Medulla oblongata (tissue), 1 donor: ENCODE data around the gene CEP104.
A peak's percentile ranks its signal among the peaks of the same experiment; 100 is the strongest.

Source experiments
- DNase-seq: peaks from one replicate; pipeline ENCODE4 v3.0.0-alpha.2; 2015; ENCODE audit errors: extremely low spot score

Gene CEP104

DNA sequence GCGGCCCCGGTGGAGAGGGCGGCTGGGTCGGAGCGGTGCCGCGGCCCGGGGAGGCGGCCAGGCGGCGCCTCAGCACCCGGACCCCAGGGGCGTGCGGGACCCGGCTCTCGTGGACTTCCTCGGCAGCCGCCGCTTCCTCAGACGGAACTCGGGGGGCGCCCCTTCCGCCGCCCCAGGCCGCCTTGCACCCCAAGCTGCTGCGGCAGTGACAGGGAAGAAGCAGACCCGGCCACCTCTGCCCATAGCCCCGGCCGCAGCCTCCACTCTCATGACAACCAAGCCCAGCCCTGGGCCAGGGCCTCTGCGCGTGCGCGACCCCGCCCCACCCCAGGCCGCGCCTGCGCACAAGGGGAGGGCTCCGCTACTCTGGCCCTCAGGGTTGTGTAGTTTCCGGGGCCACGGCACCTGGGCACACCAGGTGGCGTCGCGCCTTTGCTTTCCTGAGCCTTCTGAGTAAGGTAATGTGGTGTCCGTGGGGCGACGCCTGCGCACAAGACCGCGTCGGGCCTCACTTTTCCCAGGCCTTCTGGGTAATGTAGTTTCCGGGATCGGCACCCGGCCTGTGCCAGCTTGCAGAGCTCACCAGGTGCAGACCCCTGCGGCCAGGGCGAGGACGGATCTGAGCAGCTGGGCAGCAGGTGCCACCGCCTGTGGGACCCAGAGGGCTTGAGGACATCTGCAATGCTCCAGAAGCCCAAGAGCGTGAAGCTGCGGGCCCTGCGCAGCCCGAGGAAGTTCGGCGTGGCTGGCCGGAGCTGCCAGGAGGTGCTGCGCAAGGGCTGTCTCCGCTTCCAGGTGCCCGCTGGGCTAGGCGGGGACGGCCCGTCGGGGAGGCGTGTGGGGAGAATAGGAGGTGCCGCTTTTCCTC lies at the start of gene CEP104, which contains the start of gene DFFB:
CEP104 (minus strand) TSS at position 289 of the 868 bp plus-strand sequence. CDS start 4,804 bp downstream, outside the sequence.
DFFB (plus strand) TSS at position 554 of the 868 bp plus-strand sequence; CDS start at position 682, 128 bp downstream.
- peak; percentile 91 for DNase-seq

DNA sequence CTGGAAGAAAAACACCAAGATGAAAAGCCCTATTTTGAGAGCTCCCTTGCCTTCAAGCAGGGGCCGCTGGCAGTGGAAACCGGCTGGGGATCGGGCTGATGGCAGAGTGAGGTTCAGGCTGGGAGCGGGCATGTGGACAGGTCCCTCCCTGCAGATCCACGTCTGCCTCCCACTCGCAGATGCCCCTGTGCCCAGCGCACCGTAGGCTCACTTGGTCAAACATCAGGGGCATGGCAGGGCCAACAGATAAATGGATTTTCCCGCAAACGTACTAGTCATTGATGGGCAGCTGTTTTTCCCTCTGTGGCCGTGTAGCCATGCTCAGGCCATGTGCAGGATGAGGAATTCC lies 49.6 kb upstream of the CEP104 start:
- no peak for DNase-seq

DNA sequence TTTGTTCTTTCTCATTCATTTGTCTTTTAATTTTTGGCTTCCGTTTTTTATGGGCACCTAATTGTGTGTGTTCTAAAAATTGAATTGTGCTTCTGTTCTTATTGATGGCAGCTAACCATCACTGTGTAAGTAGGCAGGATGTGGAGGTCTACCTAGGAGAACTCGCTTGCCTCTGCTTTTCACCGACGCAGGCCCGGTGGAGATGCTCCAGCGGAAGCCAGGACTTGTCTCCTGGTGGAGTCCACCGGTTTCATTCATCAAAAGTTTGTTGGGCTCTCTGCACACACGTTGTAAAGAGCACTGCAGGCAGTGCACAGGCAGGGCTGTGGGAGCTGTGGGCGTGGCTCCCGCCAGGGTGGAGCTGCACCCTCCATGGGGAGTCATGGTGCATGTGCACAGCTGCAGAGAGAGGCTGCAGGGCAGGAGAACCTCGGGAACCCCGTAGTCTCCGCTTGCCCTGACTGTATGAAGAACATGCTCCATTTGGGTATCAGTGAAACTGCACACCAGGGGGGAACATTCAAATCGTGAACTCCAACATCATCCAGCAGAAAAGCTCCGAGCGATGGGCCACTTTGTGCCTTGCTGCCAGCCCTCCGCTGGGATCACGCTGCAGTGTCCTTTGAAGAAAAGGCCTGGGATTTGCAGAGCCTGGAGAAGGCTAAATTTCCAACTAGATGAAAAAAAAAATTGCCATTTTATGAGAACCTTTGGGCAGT lies 49.1 kb upstream of the CEP104 start:
- no peak for DNase-seq

DNA sequence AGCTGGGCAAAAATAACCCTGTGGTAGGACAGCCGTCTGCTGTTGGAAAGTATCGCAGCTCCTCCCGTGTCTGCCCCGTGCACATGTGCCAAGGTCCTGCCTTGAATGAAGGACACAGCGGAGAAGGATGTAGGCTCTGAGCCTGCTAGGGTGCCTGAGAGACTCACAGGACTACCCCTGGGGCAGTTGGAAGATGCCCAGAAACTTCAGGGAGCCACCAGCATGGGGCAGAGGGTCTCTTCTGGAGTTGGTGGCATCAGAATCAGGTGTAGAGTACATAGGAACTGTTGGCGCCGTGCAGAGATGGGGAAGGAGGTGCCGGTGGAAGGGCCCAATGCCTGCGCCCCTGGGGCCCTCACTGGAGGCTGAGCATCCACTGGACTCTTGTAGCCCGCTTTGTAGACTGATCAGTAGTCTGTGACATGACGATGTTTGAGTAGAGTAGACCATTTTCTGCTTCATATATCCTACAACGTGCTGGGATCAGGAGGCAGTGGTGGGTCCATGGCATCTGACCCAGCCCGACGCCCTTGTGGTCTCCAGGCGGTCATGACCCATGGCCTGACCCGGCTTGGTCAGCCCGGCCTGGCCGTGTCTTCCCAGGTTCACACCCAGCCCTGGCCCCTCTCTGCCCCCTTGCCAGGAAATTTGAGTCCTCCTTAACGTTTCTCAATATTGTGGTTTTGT lies 48.4 kb upstream of the CEP104 start:
- DNase-seq, result no peak

DNA sequence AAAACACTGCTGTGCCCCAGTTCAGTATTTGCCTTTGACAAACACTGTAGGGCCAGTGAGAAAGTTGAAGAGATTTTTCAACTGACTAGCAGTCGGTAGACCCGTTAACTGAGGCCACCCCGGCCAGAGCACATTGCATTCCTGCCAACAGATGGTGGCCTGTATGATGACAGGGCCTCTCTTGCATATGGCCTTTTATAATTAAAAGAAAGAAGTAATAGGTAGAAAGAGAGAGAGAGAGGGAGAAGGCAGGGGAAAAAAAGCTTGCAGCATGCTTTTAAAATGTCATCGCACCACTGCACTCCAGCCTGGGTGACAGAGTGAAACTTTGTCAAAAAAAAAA lies 47.8 kb upstream of the CEP104 start:
- DNase-seq, result no peak

DNA sequence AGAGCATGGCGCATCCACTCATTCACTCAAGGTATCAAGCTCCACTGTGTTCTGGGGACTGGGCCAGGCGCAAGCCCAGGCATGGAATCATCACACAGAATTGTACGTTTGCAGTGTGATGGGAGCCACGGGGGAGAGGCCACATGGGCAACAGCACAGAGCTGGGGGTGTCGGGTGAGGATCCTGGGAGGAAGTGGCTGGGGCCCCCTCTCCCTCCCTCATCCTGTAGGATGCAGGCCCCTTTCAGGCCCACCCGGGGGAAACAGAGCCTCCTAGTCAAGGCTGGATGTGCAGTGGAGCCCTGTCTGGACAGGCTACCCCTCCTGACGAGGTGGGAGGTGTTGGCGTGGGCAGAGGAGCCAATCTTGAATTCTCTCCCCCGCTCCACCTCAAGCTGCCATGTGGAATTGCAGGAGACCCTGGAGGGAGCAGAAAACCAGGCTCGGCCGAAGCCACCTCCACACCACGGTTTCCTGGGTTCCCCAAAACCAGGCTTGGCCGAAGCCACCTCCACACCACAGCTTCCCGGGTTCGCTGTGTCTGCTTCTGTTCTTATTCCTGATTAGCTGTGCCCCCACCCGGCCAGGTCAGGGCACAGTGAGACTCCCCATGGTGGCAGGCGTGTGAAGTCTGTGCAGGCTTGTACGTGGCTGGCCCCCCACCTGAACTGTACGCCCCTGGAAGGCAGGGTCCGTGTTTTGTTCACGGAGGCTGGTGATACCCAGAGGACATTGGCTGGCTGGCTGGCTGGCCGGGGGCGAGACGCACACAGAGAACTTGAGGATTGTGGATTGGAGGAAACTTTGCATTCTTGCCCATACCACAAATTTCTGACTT lies 47.2 kb upstream of the CEP104 start:
- no peak for DNase-seq

DNA sequence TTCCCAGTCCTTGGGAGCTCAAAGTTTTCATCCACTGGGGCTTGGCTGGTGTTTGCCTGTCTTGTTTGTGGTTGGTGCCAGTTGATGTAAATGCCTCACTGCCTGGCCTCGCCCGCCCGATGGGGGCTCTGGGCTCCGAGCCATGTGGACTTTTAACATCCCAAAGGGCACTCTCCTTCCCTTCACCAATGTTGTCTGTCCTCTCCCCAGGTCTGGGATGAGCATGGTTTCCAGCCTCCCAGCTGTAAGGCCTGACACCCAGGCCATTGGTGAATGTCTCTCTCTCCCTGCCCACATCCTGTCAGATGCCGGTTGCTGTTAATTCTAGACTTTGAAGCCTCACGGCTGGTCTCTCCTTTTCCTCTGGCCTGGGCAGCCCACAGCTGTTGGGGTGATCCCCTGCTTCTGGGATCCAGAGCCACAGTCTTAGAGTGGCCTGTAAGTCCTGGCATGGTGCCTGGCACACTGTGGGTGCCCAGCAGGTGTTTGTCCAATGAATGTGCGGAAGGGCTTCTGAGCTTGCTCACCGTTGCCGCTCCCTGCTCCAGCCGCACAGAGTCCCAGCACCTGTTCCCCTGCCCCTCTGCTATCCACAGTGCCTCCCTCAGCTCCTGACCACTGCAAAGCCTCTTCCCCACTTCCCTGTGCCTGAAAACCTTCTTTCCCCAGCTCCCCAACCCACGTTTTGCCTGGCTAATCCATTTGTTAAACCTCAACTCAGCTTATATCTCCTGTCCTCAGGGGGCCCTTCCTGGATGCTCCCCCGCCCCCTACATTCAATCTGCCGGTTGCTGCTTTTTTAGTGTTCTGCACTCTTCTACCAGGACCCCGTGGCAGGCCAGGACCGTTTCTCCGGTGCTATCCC lies 46.4 kb upstream of the CEP104 start:
- DNase-seq, result no peak

DNA sequence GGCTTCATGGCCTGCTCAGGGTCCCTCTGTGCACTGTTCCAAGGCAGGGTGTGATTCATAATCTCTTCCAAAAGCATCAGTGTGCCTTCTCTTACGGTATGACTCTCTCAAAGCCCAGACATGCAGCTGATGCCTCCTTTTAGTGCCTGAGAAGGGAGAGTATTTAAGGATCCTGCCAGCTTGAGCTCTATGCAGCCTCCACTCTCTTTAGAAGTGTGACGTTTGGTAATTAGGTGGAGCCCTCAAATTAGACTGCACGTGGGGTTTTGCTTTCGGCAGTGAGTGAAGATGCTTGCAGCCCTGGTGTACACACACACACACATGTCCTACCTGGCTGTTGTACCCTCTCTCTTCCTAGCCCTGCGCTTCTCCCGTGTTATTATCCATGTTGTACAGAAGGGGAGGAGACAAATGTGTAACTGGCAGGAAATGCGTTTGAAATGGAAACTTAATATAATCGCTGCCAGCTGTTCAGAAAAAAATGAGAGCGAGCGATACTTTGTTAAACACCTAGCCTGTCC lies 45.6 kb upstream of the CEP104 start:
- DNase-seq, result no peak

DNA sequence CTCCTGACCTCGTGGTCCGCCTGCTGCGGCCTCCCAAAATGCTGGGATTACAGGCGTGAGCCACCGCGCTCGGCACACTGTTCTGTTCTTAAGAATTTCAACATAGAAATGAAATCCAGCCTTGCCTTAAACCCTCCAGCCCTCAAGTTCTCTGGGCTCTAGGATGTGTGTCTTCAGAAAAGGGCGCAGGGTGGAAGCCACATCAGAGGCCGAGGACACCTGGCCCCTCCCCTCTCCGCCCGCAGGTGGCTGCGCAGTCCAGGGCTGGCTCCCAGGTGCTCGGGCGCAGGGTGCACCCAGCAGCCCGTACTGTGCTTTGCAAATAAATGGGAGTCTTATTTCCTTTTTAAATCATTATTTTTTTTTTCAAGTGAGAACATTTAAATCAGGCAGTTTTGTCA lies 45.1 kb upstream of the CEP104 start:
- DNase-seq, result no peak

DNA sequence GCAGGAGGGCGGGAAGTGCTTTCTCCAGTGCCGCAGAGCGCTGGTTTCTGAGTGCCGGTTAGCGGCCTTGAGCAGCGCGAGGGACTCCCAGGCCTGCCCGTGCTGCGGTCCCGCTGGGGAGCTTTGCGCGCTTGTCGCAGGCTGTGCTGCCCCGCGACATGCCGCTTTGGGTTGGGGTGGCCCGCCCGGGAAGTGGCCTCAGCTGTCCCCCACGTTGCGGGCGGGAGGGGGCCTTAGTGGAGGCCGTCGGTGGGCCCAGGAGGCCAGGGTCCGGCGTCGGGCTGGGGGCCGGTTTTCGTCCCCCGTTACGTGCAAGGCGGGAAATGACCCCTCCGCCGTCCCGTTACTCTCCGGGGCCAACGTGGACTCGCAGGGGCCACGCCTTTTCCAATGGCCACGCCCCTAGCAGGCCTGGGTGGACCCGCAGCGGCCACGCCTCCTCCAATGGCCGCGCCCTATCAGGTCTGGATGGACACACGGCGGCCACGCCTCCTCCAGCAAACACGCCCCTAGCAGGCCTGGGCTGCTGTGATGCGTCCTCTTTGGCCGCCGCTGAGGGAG lies 44.0 kb upstream of the CEP104 start:
- peak; percentile 98 for DNase-seq

DNA sequence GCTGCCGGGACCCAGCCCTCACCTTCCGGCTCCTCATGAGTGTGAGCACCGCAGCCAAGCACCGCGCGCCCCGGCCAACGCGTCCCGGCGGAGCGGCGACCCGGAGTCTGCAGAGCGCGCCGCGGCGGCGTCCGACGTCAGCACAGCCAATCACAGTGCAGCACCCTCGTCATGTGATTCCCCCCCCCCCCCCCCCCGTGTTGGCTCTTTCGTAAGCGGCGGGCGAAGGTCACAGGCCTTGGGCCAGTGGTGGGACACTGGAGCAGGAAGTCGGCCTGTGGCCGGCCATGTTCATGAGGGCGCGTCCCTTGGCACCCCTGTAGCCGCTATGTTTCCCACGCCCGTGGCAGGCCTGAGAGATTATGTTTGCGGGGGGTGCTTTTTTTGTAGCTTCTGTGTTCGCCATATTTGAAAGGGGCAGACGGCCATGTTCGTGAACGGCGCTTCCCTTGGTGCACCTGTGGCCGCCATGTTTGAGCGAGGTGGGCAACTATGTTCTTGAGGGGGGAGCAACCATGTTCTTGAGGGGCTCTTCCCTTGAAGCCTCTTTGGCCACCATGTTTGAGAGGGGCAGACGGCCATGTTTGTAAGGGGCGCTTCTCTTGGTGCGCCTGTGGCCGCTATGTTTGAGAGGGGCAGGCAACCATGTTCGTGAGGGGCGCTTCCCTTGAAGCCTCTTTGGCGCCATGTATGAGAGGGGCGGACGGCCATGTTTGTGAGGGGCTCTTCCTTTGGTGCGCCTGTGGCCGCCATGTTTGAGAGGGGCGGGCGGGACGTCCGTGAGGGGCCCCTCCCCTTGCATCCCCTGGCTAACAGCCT lies 43.3 kb upstream of the CEP104 start, which contains the start of gene C1orf174:
C1orf174 (minus strand) TSS at position 123 of the 819 bp plus-strand sequence; CDS start at position 37, 86 bp downstream.
- peak; percentile 99 for DNase-seq

DNA sequence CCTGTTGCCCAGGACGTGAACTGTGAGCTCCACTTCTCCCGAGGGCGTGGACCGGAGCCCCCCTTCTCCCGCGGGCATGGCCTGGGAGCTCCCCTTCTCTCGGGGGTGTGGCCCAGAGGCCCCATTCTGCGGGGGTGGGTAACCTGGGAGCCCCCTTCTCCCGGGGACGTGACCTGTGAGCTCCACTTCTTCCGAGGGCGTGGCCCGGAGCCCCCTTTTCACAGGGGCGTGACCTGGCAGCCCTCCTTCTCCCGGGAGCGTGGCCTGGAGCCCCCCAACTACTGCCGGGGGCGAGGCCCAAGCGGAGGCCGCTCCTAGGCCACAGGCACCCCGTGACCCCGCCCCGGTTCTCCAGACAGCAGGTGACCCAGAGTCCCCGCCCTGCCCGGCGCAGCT lies 42.7 kb upstream of the CEP104 start:
- peak; percentile 31 for DNase-seq

DNA sequence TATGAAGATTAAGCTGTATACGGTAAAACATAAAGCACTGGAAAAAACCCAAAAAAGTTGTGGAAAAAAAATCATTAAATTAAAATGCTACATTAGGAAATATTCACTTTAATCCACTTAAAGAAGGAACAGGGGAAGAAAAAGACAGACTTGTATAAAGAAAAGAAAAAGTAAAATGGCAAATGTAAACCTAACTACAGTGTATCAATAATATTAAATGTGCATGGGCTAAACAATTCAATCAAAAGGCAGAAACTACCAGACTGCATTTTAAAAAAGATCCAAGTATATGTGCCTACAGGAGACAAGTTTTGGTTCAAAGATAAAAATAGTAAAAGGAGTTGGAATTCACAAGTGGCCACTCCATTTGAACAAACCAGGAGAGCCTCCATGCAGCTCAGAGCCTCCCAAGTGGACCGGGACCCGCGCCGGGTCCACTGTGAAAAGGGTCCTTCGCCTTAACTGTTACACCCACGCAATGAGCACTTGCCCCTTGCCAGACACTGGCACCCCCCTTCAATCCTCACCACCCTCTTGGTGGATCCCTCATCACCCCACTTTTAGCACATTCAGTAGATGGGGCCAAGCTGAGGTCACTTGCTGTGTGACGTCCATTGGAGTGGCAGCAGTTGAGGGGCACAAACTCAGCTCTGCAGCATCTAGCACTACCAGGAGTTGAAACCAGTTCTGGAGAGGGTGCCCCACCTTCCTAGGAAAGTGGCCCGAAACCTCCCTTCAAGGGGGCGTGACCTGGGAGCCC lies 42.2 kb upstream of the CEP104 start:
- DNase-seq, result no peak

DNA sequence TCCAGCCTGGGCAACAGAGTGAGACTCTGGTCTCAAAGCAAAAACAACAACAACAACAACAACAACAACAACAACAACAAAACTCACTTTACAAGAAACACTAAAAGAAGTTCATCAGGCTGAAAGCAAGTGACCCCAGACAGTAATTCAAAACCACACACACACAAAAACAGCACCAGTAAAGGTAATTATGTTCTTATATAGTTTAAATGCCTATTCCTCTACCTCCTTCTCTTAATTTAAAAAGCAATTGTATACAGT lies 41.4 kb upstream of the CEP104 start:
- DNase-seq, result no peak

DNA sequence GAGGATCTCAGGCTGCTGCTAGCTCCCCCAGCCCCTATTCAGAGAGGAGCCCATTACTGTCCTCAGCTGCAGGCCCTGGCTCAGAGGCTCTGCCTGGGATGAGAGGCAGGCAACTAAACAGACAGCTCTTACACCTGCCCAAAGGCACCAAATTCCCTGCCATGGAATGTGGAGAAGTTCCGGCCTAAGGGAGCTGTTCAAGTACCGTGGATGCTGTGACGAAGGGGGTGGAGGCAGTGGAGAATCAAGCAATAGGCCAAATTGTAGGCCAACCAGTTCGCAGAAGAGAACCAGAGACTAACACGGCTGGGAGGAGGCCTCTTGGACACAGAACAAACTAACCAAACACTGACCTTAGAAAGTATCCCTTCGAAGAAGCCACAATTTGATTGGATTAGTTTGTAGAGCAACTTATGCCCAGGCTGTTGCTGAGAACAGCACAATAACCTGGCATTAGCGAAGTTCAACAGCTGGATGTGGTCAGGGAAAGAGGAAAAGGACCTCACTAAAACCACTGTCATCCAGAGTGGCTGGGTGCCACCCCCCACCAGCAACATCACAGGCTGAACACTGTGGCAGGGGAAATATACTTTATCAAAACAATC lies 39.5 kb upstream of the CEP104 start:
- DNase-seq, result no peak

DNA sequence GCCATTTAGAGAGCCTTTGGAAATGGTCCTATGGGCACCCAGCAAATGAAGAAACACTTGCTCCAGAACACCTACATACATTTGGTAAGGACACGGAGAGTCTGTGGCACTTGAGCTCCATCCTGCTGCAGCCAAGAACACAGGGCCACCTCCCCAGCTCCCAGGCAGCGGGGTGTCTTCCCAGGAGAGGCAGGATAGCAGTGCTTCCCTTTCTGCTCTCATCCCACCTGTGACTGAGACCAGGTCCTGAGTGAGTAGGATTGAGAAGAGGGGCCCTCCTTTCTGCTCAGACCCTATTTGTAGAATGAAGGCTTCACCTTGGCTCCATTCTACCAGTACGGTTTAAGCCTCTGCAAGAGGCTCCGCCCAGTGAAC lies 38.9 kb upstream of the CEP104 start:
- DNase-seq, result no peak

DNA sequence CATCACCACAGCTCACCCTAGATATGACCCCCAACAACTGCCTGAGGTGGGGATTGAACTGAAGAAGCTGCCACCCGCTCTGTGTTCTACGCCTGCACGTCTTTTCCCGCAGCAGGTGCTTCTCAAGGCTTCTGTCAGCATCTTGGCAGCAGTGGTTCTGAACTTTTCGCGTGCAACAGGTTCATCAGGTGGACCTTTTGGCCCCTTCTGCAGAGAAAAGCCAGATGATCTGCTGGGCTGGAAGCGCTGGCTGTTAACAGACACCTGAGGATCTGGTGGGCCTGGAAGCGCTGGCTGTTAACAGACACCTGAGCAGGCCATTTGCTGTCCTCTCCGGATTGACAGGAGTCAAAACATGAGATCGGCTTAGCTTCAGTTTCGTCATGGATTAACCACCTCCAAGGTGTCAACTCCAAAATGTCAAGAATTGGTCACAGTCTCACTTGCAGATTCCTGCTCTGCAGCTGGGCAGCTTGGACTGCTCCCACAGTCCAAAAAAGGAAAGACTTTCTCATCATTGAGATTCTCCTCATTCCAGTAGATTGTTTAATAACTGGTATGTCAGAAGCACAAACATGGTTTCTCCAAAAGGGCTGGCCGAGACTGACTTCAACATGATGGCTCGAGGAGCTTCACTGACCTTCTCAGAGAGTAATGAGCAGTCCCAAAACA lies 38.4 kb upstream of the CEP104 start:
- DNase-seq, result no peak
